Measurements from ENCODE around the gene KLF7.
A peak's percentile ranks its signal among the peaks of the same experiment; 100 is the strongest.

KLF7 gene

DNA sequence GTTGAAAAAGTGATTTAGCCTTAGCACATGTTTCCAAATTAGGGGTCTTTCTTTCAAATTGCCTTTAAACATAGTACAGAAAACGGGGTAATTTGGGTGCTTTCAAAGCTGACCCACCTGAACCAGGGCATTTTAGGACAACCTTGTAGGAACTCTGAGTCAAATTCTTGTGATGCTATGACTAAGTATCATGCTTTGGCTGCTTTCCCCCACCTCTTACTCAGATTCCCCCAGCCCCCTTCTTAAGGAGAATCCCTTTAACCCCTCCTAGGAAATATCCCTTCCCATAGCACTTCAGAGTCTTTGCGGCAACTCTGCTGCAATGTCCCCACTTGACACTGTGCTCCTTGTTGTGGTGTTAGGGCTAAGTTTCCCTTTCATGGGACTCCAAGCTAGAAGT, 18.6 kb upstream of the KLF7 start:
- H3K27ac Mint-ChIP-seq: no peak overlapping the region

DNA sequence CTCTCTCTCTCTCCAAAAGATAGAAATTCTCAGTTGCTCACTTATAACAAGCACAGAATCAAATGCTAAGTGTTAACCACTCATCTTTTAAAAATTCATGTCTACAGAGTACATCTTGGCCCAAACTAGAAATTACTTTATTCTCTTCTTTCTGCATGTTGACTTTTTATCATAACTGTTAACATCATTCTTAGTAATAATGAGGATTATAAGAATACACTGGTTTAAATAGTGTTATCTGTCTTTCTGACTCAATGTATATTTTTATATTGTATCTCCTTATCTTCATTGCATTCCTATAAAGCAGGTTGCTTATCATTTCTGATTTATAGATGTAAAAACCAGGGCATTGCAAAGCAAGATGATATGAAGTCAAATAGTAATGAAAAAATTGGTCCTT, 17.8 kb upstream of the KLF7 start:
- Mint-ChIP-seq H3K4me3 (no peak overlapping the region), H3K27ac (no peak overlapping the region)

More for the DNA sequence above, 18.6 kb upstream of the KLF7 start:
- Mint-ChIP-seq H3K4me3 (no peak overlapping the region), H3K4me1 (ENCODE audit: low read depth) (no peaks in the 10 kb centered on the region), H3K27me3 (peaks cover 2% of the 10 kb centered on the region), H3K36me3 (ENCODE audit: low read depth) (no peaks in the 10 kb centered on the region), H3K9me3 (peaks cover 9% of the 10 kb centered on the region)
- intact Hi-C loops (cut with micrococcal nuclease): loop anchor here (10.0 kb wide), 1 partner anchor 190 kb away; no protein-coding TSS in a partner anchor

DNA sequence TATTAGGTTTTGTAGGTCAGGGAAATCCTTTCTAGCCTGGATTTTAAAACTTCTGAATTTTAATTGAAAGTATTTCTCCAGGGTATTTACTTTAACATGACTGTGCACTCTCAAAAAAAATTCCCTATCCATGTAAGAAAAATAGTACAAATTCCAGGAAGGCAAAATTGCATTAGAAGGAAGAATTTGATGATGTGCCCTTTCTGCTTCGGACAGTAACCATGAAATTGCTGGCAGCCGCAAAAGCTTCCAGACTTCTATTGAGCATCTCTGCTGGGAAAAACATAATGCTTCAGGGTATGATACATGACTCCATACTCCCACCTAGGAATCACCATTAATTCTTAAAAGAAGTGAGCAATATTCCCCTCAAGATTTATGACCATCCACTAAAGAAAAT, 17.2 kb upstream of the KLF7 start:
- H3K27ac Mint-ChIP-seq: no peak overlapping the region
- H3K4me1 Mint-ChIP-seq (ENCODE audit: low read depth): no peaks in the 10 kb centered on the region
- intact Hi-C loops (cut with micrococcal nuclease): loop anchor here (10.0 kb wide), 1 partner anchor 188 kb away; no protein-coding TSS in a partner anchor

More for the DNA sequence above, 17.8 kb upstream of the KLF7 start:
- H3K4me1 Mint-ChIP-seq (ENCODE audit: low read depth): no peaks in the 10 kb centered on the region
- peaks cover 9% of the 10 kb centered on the region for H3K9me3 Mint-ChIP-seq
- peaks cover 2% of the 10 kb centered on the region for H3K27me3 Mint-ChIP-seq
- intact Hi-C loops (cut with micrococcal nuclease): loop anchor here (10.0 kb wide), 1 partner anchor 189 kb away; no protein-coding TSS in a partner anchor
- H3K36me3 Mint-ChIP-seq (ENCODE audit: low read depth): no peaks in the 10 kb centered on the region

DNA sequence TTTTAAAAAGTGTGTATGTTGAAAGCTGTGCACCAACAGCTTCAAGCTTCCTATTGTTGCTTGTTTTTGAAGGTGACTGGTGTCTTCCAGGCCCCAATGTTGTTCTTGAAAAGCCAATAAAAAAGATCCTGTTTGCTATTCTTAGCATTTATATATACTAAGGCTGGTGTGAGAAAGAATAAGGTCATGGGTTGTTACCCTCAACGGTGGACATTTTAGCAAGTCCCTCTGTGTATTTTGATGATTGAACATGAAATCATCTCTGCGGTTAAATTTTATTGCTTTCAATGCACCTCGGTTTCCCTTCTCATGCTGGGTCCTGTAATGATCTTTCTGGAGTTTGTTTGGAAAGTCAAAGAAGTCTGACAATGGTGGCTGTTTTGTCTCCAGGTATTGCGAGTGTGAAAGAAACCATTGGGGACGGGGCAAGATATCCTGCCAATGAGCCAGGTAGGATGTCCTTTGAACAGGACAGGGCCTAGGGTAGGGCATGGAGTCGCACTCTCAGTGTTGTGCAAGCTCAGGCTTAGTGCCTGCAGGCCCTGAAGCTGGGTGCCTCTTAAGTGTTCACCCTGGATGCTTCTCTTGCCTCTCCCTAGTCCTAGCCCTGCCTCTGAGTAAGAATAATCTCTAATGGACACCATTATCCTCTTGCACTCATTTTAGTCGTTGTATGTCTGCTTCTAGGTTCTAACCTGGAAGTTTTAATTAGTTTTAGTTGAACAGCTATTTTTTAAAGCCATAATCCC, 16.0 kb upstream of the KLF7 start:
- Mint-ChIP-seq H3K27ac (no peak overlapping the region), H3K9me3 (peaks cover 1% of the 10 kb centered on the region), H3K4me3 (no peak overlapping the region), H3K36me3 (ENCODE audit: low read depth) (no peaks in the 10 kb centered on the region), H3K4me1 (ENCODE audit: low read depth) (peaks cover 3% of the 10 kb centered on the region), H3K27me3 (no peaks in the 10 kb centered on the region)
- intact Hi-C loops (cut with micrococcal nuclease): loop anchor here (10.0 kb wide), 1 partner anchor 187 kb away; no protein-coding TSS in a partner anchor

More for the DNA sequence above, 17.2 kb upstream of the KLF7 start:
- Mint-ChIP-seq H3K9me3 (peaks cover 9% of the 10 kb centered on the region), H3K36me3 (ENCODE audit: low read depth) (no peaks in the 10 kb centered on the region), H3K4me3 (no peak overlapping the region), H3K27me3 (peaks cover 2% of the 10 kb centered on the region)

DNA sequence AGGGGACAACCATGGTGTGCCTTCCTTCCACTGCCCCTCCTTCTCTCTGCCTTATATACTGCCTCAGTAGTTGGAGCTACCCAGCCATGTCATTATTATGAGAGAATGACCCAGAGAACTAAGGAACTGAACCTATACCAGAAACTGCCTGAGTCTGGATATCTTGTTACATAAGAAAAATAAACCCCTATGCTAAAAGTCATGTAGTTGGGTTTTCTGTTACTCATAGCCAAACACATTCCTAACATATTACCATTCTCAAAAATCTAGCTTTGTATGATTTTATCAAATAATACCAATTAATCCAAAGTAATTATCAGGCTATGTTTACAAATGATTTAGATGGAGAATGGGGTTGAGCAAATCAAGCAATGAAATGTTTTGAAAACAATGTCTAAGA, 15.0 kb upstream of the KLF7 start:
- Mint-ChIP-seq H3K4me3 (no peak overlapping the region), H3K27me3 (no peaks in the 10 kb centered on the region), H3K4me1 (ENCODE audit: low read depth) (peaks cover 6% of the 10 kb centered on the region), H3K36me3 (ENCODE audit: low read depth) (no peaks in the 10 kb centered on the region), H3K9me3 (no peaks in the 10 kb centered on the region), H3K27ac (no peak overlapping the region)
- intact Hi-C loops (cut with micrococcal nuclease): loop anchor here (10.0 kb wide), 1 partner anchor 186 kb away; no protein-coding TSS in a partner anchor

DNA sequence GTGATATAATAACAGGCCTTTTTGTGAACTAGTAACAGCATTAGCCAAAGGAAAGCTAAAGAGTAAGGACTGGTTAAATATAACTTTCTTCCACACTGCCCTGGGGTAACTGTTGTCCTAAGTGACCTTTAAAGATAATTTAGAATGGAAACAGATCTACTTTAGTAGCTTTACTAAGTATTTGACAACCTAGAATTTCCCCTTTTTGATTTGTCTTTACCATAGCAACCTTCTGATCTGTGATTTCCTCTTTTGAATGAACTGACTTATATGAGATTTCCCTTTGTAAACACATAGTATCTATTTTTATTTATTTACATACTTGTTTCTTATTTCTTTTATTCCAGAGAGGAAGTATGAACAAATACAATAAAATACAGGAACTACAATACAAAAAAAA, 10.5 kb upstream of the KLF7 start:
- peaks cover 6% of the 10 kb centered on the region for H3K4me1 Mint-ChIP-seq (ENCODE audit: low read depth)

DNA sequence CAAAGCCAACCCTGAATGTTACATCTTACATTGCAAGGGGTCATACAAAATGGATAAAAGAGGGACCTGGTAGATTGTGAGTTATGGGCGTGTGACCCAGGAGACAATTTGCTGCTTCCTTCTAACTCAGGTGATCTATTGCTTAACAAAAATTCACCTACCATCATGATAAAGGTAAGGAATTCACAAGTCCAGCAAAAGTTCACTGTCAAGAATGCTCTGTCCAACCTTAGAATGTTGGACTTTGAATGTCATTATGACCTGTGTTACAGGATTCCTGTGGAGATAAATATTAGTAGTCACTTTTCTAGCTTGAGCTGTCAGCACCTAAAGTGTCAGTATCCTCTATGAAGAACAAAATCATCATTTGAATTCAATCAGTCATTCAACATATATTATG, 7.9 kb upstream of the KLF7 start:
- H3K27me3 Mint-ChIP-seq: no peaks in the 10 kb centered on the region
- H3K9me3 Mint-ChIP-seq: no peaks in the 10 kb centered on the region
- intact Hi-C loops (cut with micrococcal nuclease): no loop called here
- H3K36me3 Mint-ChIP-seq (ENCODE audit: low read depth): no peaks in the 10 kb centered on the region
- H3K4me1 Mint-ChIP-seq (ENCODE audit: low read depth): peaks cover 6% of the 10 kb centered on the region
- no peak overlapping the region for H3K27ac Mint-ChIP-seq
- H3K4me3 Mint-ChIP-seq: no peak overlapping the region

More for the DNA sequence above, 10.5 kb upstream of the KLF7 start:
- no peak overlapping the region for H3K27ac Mint-ChIP-seq
- no peak overlapping the region for H3K4me3 Mint-ChIP-seq
- intact Hi-C loops (cut with micrococcal nuclease): loop anchor here (1.0 kb wide), 1 partner anchor 9 kb away; no protein-coding TSS in a partner anchor
- no peaks in the 10 kb centered on the region for H3K9me3 Mint-ChIP-seq
- H3K36me3 Mint-ChIP-seq (ENCODE audit: low read depth): no peaks in the 10 kb centered on the region
- H3K27me3 Mint-ChIP-seq: no peaks in the 10 kb centered on the region

DNA sequence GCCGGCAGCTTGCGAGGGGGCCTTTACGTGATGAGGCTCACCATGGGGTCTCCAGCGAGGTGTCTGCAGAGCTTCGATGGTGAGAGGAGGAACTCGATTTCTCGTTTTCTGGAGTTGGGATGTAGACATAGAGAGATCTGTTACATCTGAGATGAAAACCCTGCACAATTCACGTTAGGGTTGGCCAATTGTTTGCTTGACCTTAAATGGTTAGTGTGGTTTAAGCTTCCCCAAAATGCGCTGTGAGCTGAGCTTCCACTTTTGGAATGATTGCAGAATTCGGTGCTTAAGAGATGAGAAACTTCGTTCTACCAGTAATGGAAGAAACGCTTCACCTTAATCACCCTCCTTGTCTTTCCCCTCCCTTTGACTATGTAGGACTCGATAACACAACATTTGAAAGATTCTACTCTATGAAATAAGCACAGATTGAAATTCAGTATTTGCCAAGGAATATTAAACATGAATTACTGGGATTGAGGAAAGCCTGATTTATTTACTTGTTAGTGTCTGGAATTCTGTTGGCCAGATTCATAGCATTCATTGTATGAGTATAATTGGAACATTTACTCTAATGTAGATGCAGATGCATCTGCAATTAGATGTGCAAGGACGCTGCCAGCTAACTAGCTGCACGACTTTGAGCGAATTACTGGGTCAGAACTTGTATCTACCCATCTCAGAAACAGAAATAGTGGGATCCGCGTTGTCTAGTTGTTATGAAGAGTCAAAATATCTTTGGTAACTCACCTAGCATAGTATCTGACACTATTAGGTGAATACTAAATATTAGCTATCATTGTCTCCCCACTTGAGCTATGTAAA, 1.6 kb upstream of the KLF7 start:
- Mint-ChIP-seq H3K9me3 (no peaks in the 10 kb centered on the region), H3K27ac (peak overlapping the region; percentile 99), H3K4me1 (ENCODE audit: low read depth) (peaks cover 42% of the 10 kb centered on the region), H3K4me3 (peak overlapping the region; percentile 98), H3K36me3 (ENCODE audit: low read depth) (peaks cover 23% of the 10 kb centered on the region), H3K27me3 (no peaks in the 10 kb centered on the region)
- intact Hi-C loops (cut with micrococcal nuclease): loop anchor here (1.0 to 10.0 kb wide), 2 partner anchors 9 to 57 kb away; no protein-coding TSS in a partner anchor

DNA sequence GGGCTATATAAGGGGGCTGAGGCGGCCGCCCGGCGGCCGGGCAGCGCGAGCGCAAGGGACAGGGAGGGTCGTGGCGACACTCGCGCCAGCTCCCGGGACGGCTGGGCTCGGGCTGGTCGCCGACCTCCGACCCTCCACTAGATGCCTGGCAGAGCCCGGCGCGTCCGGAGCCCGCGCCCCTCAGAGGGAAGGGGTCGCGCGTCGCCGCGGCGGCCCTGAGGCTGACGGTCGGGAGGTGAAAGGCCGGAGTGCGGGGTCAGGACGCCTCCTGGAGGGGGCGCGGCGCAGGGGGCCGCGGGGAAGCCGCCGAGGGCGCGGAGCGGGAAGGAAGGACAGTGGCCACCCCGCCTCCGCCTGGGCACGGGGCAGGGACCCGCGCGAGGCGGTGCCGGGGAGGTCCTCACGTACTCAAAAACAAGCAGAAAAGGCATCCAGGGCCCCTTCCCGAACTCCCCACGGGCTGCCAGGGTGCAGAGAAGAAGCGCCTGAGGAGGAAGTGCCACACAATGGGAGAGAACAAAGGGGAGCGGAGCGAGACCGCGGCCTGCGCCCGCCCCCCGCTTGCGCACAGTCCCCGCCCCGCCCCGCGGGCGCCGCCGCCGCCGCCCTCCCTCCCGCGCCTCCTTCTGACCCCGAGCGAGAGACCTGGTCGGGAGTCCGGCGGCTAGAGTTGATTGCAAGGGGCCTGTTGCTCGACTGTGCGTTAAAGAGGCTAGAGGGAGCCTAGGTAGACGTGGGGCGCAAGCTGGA, 776 bp upstream of the KLF7 start:
- H3K27ac Mint-ChIP-seq: peak overlapping the region; percentile 99
- H3K36me3 Mint-ChIP-seq (ENCODE audit: low read depth): peaks cover 23% of the 10 kb centered on the region
- no peaks in the 10 kb centered on the region for H3K27me3 Mint-ChIP-seq
- H3K4me3 Mint-ChIP-seq: peak overlapping the region; percentile 98
- intact Hi-C loops (cut with micrococcal nuclease): loop anchor here (1.0 to 10.0 kb wide), 3 partner anchors 10 to 58 kb away; no protein-coding TSS in a partner anchor
- peaks cover 50% of the 10 kb centered on the region for H3K4me1 Mint-ChIP-seq (ENCODE audit: low read depth)
- no peaks in the 10 kb centered on the region for H3K9me3 Mint-ChIP-seq

DNA sequence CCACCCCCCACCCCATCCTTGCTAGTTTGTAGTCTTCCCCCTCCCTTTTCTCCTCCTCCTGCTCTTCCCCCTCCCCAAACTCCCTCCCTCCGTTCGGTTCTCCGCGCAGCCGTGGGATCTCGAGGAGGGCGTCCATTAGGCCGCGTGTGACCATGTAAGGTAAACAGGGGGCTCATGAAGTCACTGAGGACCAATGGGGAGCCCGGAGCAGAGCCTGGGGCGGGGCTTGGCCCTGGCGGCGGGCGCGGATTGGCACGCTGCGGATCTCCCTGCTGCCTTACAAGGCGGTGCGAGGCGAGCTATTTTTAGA, 246 bp upstream of the KLF7 start:
- Mint-ChIP-seq H3K27me3 (no peaks in the 10 kb centered on the region), H3K4me3 (peak overlapping the region; percentile 98), H3K4me1 (ENCODE audit: low read depth) (peaks cover 55% of the 10 kb centered on the region), H3K9me3 (no peaks in the 10 kb centered on the region), H3K36me3 (ENCODE audit: low read depth) (peaks cover 23% of the 10 kb centered on the region), H3K27ac (peak overlapping the region; percentile 99)
- intact Hi-C loops (cut with micrococcal nuclease): loop anchor here (1.0 to 10.0 kb wide), 2 partner anchors 23 to 59 kb away; no protein-coding TSS in a partner anchor

DNA sequence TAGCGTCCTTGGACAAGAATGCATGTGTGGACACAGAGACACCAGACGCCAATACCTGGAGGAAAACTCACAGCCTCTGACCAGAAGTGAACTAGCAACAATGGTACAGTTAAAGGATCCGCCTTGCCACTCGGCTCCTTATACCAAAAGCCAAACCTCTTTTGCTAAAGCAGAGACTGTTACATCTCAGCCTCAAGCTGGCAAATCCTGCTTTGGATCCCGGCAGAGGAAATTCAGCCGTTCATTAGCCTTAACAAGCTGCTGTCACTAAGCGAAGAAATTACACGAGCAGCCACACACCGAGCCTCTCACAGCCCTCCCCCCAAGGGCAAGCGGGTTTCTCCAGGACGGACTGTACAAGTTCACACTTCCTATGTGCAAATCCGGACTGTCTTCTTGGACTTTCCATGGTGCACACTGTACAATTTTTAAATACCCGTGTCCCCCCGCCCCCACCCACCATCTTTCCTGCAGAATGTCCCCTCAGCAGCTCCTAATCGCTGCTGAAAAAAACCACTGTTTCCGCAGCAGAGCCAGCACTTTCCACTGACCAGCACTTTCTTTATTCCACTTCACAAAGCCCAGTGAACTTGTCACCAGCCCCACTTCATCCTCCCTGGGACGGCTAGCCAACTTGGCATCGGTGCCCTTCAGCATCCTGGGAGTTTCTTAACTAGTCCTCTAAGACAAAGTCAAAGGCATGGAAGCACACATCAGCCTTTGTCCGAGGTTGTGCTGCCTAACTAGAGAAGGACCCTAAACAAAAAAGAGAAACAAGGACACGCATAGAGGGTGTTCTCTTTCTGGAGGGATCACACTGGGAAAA, 1.5 kb downstream of the KLF7 start:
- no peaks in the 10 kb centered on the region for H3K27me3 Mint-ChIP-seq
- no peaks in the 10 kb centered on the region for H3K9me3 Mint-ChIP-seq
- H3K27ac Mint-ChIP-seq: peak overlapping the region; percentile 99
- H3K4me3 Mint-ChIP-seq: peak overlapping the region; percentile 98
- intact Hi-C loops (cut with micrococcal nuclease): loop anchor here (10.0 kb wide), 1 partner anchor 61 kb away; no protein-coding TSS in a partner anchor
- peaks cover 55% of the 10 kb centered on the region for H3K4me1 Mint-ChIP-seq (ENCODE audit: low read depth)
- peaks cover 23% of the 10 kb centered on the region for H3K36me3 Mint-ChIP-seq (ENCODE audit: low read depth)

DNA sequence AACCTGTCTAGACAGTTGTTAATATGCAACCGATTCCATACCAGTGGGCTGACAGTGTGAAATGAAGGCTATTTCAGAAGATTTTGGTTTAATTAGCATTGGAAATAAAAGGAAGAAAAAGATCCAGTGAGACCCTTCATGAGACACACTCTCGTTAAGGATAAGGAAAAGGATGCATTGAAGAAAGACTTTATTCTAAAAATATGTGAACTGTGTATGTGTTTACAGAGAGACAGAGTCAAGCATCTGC, 2.1 kb downstream of the KLF7 start:
- Mint-ChIP-seq H3K4me3 (peak overlapping the region; percentile 98), H3K27ac (peak overlapping the region; percentile 99), H3K4me1 (ENCODE audit: low read depth) (peaks cover 58% of the 10 kb centered on the region), H3K27me3 (no peaks in the 10 kb centered on the region), H3K9me3 (no peaks in the 10 kb centered on the region), H3K36me3 (ENCODE audit: low read depth) (peaks cover 23% of the 10 kb centered on the region)
- intact Hi-C loops (cut with micrococcal nuclease): loop anchor here (10.0 kb wide), 1 partner anchor 61 kb away; no protein-coding TSS in a partner anchor
